K562 (cell line): Measurements from ENCODE around the gene SAMD4A. TPM values are rescaled to one million over a fixed set of nuclear protein-coding genes. Genes with fewer than 3 reads are reported as not detected.

Experiments used
- ATAC-seq: fragments of 200-7000 bp; cut with Tn5 transposase; 3 replicates; pipeline ENCODE4 v1.9.1; 2020; ENCODE audit warnings: moderate library complexity
- BruUV-seq: library from RNA; stranded (reverse); fragments of 400-500 nt; replicated peaks from 2 replicates; lab custom pipeline; 2021; lab: Mats Ljungman, UMichigan
- CTCF ChIA-PET: fragments of 300-600 bp; formaldehyde crosslinking; extraction: SDS; loops from one replicate; lab custom pipeline; 2021; ENCODE audit warnings: low intra/inter-chr PET ratio; lab: Yijun Ruan, JAX
- POLR2A ChIA-PET: fragments of 300-600, 350-650 bp; sonication (Branson Sonifier 250); formaldehyde crosslinking; extraction: SDS; loops from one replicate; lab custom pipeline; 2021; ENCODE audit warnings: antibody characterized with exemption, inconsistent platforms; lab: Yijun Ruan, JAX
- DNase-seq, 4 experiments: peaks; one replicate each; pipeline versions ENCODE4 v3.0.0 to v3.0.0-alpha.2; 2011 to 2018; ENCODE audit warnings: low spot score in 3 of 4, mixed read lengths in 3 of 4; ENCODE audit errors: extremely low read depth in 1 of 4
- FAIRE-seq: peaks from 2 replicates; lab custom pipeline; 2011; peaks lifted over from hg19 to GRCh38; lab: Jason Lieb, UNC
- H2AFZ ChIP-seq: 2 replicates; pipeline ENCODE4 v1.6.0; 2011; ENCODE audit warnings: low read depth, low read length, control low read depth, inconsistent platforms
- H3K27ac ChIP-seq: fragments of 200-600 bp; 3 replicates; pipeline ENCODE4 v1.8.0; 2011; ENCODE audit warnings: low read depth, mild to moderate bottlenecking, control low read depth, inconsistent platforms, low read length, moderate library complexity, mixed read lengths; ENCODE audit errors: extremely low read depth
- H3K27me3 ChIP-seq, 2 experiments: fragments of 300-600 bp in 1 of 2; 2 replicates in 1 of 2; 3 replicates in 1 of 2; pipeline versions ENCODE4 v1.6.0 to v1.8.0; 2011; ENCODE audit warnings: inconsistent platforms in 2 of 2, low read length in 2 of 2, mild to moderate bottlenecking in 1 of 2, mixed read lengths in 1 of 2, moderate library complexity in 1 of 2; ENCODE audit not compliant: control insufficient read depth in 2 of 2, insufficient read depth in 2 of 2
- H3K36me3 ChIP-seq: fragments of 300-600 bp; 3 replicates; pipeline ENCODE4 v1.8.0; 2011; ENCODE audit warnings: mild to moderate bottlenecking, low read length, inconsistent platforms; ENCODE audit not compliant: control insufficient read depth, insufficient read depth
- H3K4me1 ChIP-seq, 2 experiments: fragments of 200-600 bp in 1 of 2; replicated peaks in 1 of 2; 2 replicates in 1 of 2; 3 replicates in 1 of 2; pipeline versions ENCODE4 v1.5.1 to v1.8.0; 2011; ENCODE audit warnings: inconsistent platforms in 2 of 2, low read length in 2 of 2, mild to moderate bottlenecking in 1 of 2, mixed read lengths in 1 of 2, moderate library complexity in 1 of 2; ENCODE audit not compliant: control insufficient read depth in 2 of 2, insufficient read depth in 2 of 2
- H3K4me2 ChIP-seq: 2 replicates; pipeline ENCODE4 v1.6.1; 2011; ENCODE audit warnings: low read length, control low read depth, inconsistent platforms, mixed read lengths; ENCODE audit not compliant: insufficient read depth
- H3K4me3 ChIP-seq: fragments of 200-600 bp; sonication (generic), shearing (Covaris generic); 2 replicates; pipeline ENCODE4 v1.5.1; 2016; ENCODE audit warnings: control low read depth, inconsistent platforms
- H3K79me2 ChIP-seq: fragments of 200-600 bp; 3 replicates; pipeline ENCODE4 v1.8.0; 2011; ENCODE audit warnings: low read length, inconsistent platforms; ENCODE audit not compliant: control insufficient read depth, insufficient read depth
- H3K9ac ChIP-seq, 2 experiments: 2 replicates each; pipeline versions ENCODE4 v1.6.0 to v1.6.1; 2011; ENCODE audit warnings: low read depth in 2 of 2, low read length in 2 of 2, control low read depth in 1 of 2, inconsistent platforms in 1 of 2, mild to moderate bottlenecking in 1 of 2, mixed read lengths in 1 of 2; ENCODE audit not compliant: insufficient read depth in 1 of 2
- H3K9me1 ChIP-seq: one replicate; pipeline ENCODE4 v1.6.0; 2011; ENCODE audit warnings: inconsistent platforms, mild to moderate bottlenecking, low read length, moderate library complexity; ENCODE audit not compliant: control insufficient read depth, insufficient read depth
- H3K9me3 ChIP-seq: replicated peaks from 2 replicates; pipeline ENCODE4 v1.5.1; 2011; ENCODE audit warnings: low read depth, low read length, inconsistent platforms; ENCODE audit not compliant: control insufficient read depth, insufficient read depth
- H4K20me1 ChIP-seq: replicated peaks from 2 replicates; pipeline ENCODE4 v1.6.1; 2011; ENCODE audit warnings: low read length, inconsistent platforms, mixed read lengths; ENCODE audit not compliant: control insufficient read depth, insufficient read depth
- CEBPG ChIP-seq, 3 experiments: fragments of 200-800 bp in 1 of 3; sonication (Bioruptor generic) in 1 of 3; sonication (generic) in 1 of 3; formaldehyde crosslinking in 1 of 3; IDR thresholded peaks in 2 of 3; conservative IDR thresholded peaks in 1 of 3; 2 replicates each; pipeline versions ENCODE4 v1.6.1 to v1.8.0; 2016 to 2022; ENCODE audit warnings: missing compliant biosample characterization in 2 of 3, missing genetic modification characterization in 2 of 3, mild to moderate bottlenecking in 1 of 3, missing genetic modification reagents in 1 of 3
- CTBP1 ChIP-seq: fragments of 450-650 bp; IDR thresholded peaks from 2 replicates; pipeline ENCODE4 v1.6.1; 2016; ENCODE audit warnings: borderline replicate concordance
- FUS ChIP-seq: fragments of 200-400 bp; formaldehyde crosslinking; optimal IDR thresholded peaks from 2 replicates; pipeline ENCODE3; 2017; ENCODE audit warnings: low read depth, low read length
- GABPA ChIP-seq: fragments of 200-800 bp; sonication (Bioruptor generic); conservative IDR thresholded peaks from 2 replicates; pipeline ENCODE4 v1.6.1; 2016; ENCODE audit warnings: low read depth, missing genetic modification characterization, missing compliant biosample characterization
- NFIC ChIP-seq: fragments of 450-650 bp; IDR thresholded peaks from 2 replicates; pipeline ENCODE4 v1.6.1; 2017; ENCODE audit warnings: mild to moderate bottlenecking, inconsistent platforms
- SPI1 ChIP-seq: IDR thresholded peaks from 2 replicates; pipeline ENCODE4 v1.6.1; 2011; ENCODE audit warnings: low read depth, low read length, control low read depth, borderline replicate concordance
- ZC3H8 ChIP-seq: fragments of 450-650 bp; IDR thresholded peaks from 2 replicates; pipeline ENCODE4 v1.6.1; 2017
- WGBS: fragments of 100-300 bp; shearing (Covaris generic); methylation state at CpG from one replicate; pipeline ENCODE4 v1.1.6; 2016; ENCODE audit warnings: low coverage, mixed read lengths; ENCODE audit not compliant: insufficient coverage; ENCODE audit errors: missing lambda C conversion rate; 5-methylcytosine and 5-hydroxymethylcytosine counted together
- in situ Hi-C: fragments of 300-500 bp; cut with MboI; formaldehyde crosslinking; loops from 4 replicates; pipeline ENCODE4 v1.15.0; 2018; ENCODE audit warnings: inconsistent platforms, mixed read lengths
- intact Hi-C: fragments of 100-400 bp; cut with micrococcal nuclease; formaldehyde crosslinking; loops from 2 replicates; pipeline ENCODE4 v1.14.2; 2022
- polyA plus RNA-seq, 8 experiments: library from polyadenylated mRNA; depleted of rRNA in 4 of 8; stranded (reverse) in 5 of 8; unstranded in 3 of 8; fragments of >200 nt; fragmentation: Nextera tagmentation in 2 of 8; fragmentation: Illumina TruSeq in 1 of 8; extraction: Ambion mirVana in 2 of 8; extraction: Trizol in 1 of 8; gene quantifications; 2 replicates each; pipeline versions ENCODE4 v1.2.1 to v1.2.3, GENCODE V29; 2011 to 2014; ENCODE audit warnings: inconsistent platforms in 1 of 8, missing spikeins in 1 of 8
- total RNA-seq, 7 experiments: library from RNA; depleted of rRNA in 6 of 7; stranded (reverse); fragments of >200 nt in 6 of 7; fragmentation: Illumina TruSeq in 2 of 7; extraction: Trizol in 2 of 7; gene quantifications; 2 replicates each; pipeline versions ENCODE4 v1.2.1 to v1.2.3, GENCODE V29; 2011 to 2021; ENCODE audit warnings: low replicate concordance in 1 of 7

SAMD4A gene
- total and polyA plus RNA-seq, 9 of the 15 experiments (the other 6 are each of a cell fraction or from before 2014, with no cell fraction given), result 0.66 to 6.8 (median 3.3) TPM

GRCh38 chr14:54680651-54681050 lies 113.7 kb downstream of the SAMD4A start:
- intact Hi-C loops, result no loop called here
- Histone ChIP-seq H3K9me1 (no peaks in the 10 kb centered on the region), H3K9me3 (no peaks in the 10 kb centered on the region), H3K27ac (no peak overlapping the region), H3K4me1 (peaks cover 0 to 22% of the 10 kb centered on the region in 2 experiments; a peak in 4 of 5 replicates), H3K36me3 (peaks cover 14% of the 10 kb centered on the region; the same call in 2 of the 3 replicates), H3K4me2 (no peak overlapping the region), H3K79me2 (no peaks in the 10 kb centered on the region), H2AFZ (no peak overlapping the region), H3K9ac (no peak overlapping the region), H3K27me3 (no peaks in the 10 kb centered on the region), H4K20me1 (0 out of 2 replicates have a peak, but pooled peaks cover 4% of the 10 kb centered on the region), H3K4me3 (no peak overlapping the region)
- WGBS, result 81% methylated on average over 6 of the region's 6 CpGs
- FAIRE-seq (no peak), ATAC-seq (no peak), DNase-seq (no peak)
- BruUV-seq, result no TSS peak
- POLR2A ChIA-PET, result no interaction called here
- CTCF ChIA-PET, result no interaction called here
- TF ChIP-seq FUS, result no peak
- in situ Hi-C loops, result no loop called here

GRCh38 chr14:54681811-54682261 lies 114.9 kb downstream of the SAMD4A start:
- ChIA-PET CTCF (no interaction called here), POLR2A (interaction anchor here (1.3 kb wide), 1 partner anchor 8 kb away, joined by 3 read pairs; no protein-coding TSS in a partner anchor)
- in situ Hi-C loops (no loop called here), intact Hi-C loops (no loop called here)
- Histone ChIP-seq H3K27me3 (no peaks in the 10 kb centered on the region), H3K9ac (no peak overlapping the region), H3K4me2 (no peak overlapping the region), H3K4me1 (peaks cover 0 to 16% of the 10 kb centered on the region in 2 experiments; a peak in 4 of 5 replicates), H3K36me3 (peaks cover 18% of the 10 kb centered on the region; the same call in 2 of the 3 replicates), H3K9me1 (no peaks in the 10 kb centered on the region), H3K9me3 (no peaks in the 10 kb centered on the region), H3K79me2 (no peaks in the 10 kb centered on the region), H2AFZ (no peak overlapping the region), H4K20me1 (0 out of 2 replicates have a peak, but pooled peaks cover 4% of the 10 kb centered on the region), H3K4me3 (no peak overlapping the region), H3K27ac (no peak overlapping the region)
- FAIRE-seq (peak; percentile 72), ATAC-seq (peak; percentile 77), DNase-seq (peak in 2 of 4 experiments; percentile 25 to 50)
- WGBS, result 28% methylated on average over 4 of the region's 4 CpGs
- BruUV-seq, result no TSS peak
- TF ChIP-seq CEBPG (CRISPR knock-in tag; IDR thresholded peaks at IDR 0.05), result peak; percentile 72
- TF ChIP-seq CEBPG (tag; conservative IDR thresholded peaks at IDR 0.05 in 1 of 2, IDR thresholded peaks at IDR 0.05 in 1 of 2), result no peak
- TF ChIP-seq GABPA (tag), result 0 out of 2 replicates have a peak, but pooled peaks have one; percentile 13
- peak; percentile 85 for TF ChIP-seq NFIC
- TF ChIP-seq SPI1, result no peak
- TF ChIP-seq ZC3H8, result no peak
- TF ChIP-seq CTBP1, result peak; percentile 71; the same call in 1 of the 2 replicates
